ENCODE results near the gene RAPGEF6. TPM values are rescaled to one million over a fixed set of nuclear protein-coding genes. Genes with fewer than 3 reads are reported as not detected.
A peak's percentile ranks its signal among the peaks of the same experiment; 100 is the strongest.

The RAPGEF6 gene
- total and polyA plus RNA-seq, 8 donors = 18.2 to 23.7 (median 20.1) TPM

DNA sequence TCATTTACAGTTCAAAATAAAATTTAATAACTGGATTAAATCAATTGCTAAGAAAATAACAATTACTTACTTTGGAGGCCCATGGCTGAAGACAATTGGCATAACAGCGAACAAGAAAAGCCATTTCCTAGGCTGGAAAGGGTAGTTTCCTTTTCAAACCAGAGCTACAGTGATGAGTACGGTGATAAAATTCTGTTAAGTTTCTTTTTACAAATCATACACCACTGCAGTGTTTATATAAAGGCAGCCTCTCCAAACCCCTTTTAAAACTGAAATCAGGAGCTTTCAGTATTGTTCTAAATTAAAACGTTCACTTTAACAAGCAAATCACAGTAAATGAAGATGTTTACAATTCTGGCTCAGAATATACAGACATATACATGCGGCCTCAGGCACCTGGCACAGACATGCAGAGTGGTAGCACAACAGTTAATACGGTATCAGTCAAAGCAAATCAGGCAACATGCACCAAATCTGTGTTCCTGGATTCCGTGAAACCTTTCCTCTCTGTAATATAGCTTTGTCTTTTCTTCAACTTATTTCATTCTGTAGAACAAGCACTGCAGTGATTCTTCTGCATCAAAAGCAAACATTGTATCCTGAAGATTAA is 102.9 kb downstream of the RAPGEF6 start:
- Histone ChIP-seq H3K36me3 (no peaks in the 10 kb centered on the region), H3K27ac (peak overlapping the region; percentile 2 to 42), H3K9me3 (no peaks in the 10 kb centered on the region), H3K27me3 (no peaks in the 10 kb centered on the region), H3K4me1 (peaks cover 8 to 31% of the 10 kb centered on the region in 2 donors), H3K4me3 (no peak overlapping the region)
- ATAC-seq (no peak), DNase-seq (no peak)
- TF ChIP-seq, protein P1, sequence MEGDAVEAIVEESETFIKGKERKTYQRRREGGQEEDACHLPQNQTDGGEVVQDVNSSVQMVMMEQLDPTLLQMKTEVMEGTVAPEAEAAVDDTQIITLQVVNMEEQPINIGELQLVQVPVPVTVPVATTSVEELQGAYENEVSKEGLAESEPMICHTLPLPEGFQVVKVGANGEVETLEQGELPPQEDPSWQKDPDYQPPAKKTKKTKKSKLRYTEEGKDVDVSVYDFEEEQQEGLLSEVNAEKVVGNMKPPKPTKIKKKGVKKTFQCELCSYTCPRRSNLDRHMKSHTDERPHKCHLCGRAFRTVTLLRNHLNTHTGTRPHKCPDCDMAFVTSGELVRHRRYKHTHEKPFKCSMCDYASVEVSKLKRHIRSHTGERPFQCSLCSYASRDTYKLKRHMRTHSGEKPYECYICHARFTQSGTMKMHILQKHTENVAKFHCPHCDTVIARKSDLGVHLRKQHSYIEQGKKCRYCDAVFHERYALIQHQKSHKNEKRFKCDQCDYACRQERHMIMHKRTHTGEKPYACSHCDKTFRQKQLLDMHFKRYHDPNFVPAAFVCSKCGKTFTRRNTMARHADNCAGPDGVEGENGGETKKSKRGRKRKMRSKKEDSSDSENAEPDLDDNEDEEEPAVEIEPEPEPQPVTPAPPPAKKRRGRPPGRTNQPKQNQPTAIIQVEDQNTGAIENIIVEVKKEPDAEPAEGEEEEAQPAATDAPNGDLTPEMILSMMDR (IDR thresholded peaks at IDR 0.05) = no peak
- intact Hi-C loops (cut with DNase I) = no loop called here

DNA sequence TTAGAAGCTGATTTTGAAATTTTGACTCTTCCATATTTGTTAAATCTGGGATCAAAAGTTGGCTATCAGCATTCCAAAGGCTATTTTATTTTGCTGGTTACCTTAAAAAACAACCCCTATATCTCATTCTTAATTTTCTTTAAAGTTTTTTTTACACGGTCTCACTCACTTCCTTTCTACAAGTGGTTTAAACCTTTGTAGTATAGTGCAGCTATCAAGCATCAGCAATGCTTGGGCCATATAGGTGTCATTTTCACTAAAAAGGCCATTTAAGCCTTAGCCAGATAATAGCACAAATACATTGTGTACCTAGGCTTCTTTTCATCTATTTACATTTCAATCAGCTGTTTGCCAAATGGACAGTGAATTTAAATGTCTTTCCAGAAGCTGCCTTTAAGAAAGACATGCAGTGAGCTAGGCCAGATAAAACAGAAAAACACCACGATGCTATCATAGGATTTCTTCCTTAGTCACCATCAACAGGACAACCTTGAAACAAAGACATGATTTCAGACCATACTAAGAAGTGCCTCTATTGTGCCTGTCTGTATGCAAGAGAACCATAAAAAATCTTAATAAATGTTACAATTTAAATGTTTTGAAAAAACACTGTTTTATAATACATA is 104.2 kb downstream of the RAPGEF6 start:
- intact Hi-C loops (cut with DNase I) = no loop called here
- H3K4me1 ChIP-seq = peaks cover 8 to 30% of the 10 kb centered on the region in 2 donors
- no peak overlapping the region for H3K4me3 ChIP-seq
- DNase-seq (no peak), ATAC-seq (no peak)
- no peaks in the 10 kb centered on the region for H3K27me3 ChIP-seq
- TF ChIP-seq, protein P1 (IDR thresholded peaks at IDR 0.05) = no peak
- H3K9me3 ChIP-seq = no peaks in the 10 kb centered on the region
- H3K36me3 ChIP-seq = no peaks in the 10 kb centered on the region
- peak overlapping the region in 1 of 2 donors; percentile 4 for H3K27ac ChIP-seq

DNA sequence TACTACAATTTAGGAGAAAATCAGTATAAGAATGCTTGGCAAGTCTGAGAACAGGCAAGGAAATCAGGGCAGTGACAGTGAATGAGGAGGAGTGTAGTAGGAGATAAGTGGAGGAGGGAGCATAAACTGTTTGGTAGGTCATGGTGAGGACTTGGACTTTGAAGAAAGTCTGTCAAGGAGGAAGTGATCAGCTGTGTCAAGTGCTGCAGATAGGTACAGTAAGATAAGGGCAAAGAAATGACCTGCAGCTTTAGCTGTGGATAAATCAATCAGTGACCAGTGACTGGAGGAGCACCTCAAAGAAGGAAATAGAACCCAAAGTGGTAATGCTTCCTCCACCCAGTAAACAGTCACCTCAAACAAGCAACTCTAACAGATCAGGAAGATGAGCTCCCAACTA is 106.3 kb downstream of the RAPGEF6 start:
- Histone ChIP-seq H3K4me1 (peaks cover 8 to 33% of the 10 kb centered on the region in 2 donors), H3K27ac (no peak overlapping the region), H3K27me3 (no peaks in the 10 kb centered on the region), H3K4me3 (no peak overlapping the region), H3K36me3 (no peaks in the 10 kb centered on the region), H3K9me3 (no peaks in the 10 kb centered on the region)
- TF ChIP-seq, protein P1 (IDR thresholded peaks at IDR 0.05) = no peak
- intact Hi-C loops (cut with DNase I) = no loop called here
- DNase-seq (no peak), ATAC-seq (no peak)

DNA sequence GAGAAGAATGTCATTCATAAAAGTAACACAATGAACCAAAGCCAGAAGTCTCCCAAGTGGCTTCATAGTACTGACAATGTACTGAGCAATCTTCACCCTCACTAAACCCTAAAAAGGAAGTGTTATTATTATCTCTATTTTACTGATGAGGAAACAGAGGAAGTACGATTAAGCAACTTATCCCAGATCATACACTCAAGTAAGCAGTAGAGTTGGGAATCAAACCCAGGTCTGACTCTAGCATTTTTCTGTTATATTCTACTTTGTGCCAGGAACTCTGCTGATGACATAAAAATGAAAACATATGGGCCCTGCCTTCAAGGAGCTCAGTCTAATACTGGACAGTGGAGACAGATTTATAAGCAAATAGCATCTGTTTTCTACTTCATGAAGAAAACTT is 109.2 kb downstream of the RAPGEF6 start:
- peak overlapping the region in 1 of 2 donors; percentile 35 for H3K27ac ChIP-seq
- TF ChIP-seq, protein P1 (IDR thresholded peaks at IDR 0.05) = no peak

DNA sequence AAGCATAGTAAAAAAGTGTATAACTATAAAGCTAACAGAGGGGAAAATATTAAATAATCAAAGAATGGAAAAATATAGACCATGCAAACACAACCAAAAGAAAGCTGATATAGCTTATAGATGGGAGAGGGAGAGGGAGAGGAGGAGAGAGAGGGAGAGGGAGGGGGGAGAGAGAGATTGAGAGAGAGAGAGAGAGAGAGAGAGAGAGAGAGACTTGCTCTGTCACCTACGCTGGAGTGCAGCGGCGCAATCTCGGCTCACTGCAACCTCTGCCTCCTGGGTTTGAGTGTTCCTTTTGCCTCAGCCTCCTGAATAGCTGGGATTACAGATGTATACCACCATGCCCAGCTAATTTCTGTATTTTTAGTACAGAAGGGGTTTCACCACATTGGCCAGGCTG is 110.6 kb downstream of the RAPGEF6 start:
- no peak overlapping the region for H3K4me3 ChIP-seq
- intact Hi-C loops (cut with DNase I) = no loop called here
- no peaks in the 10 kb centered on the region for H3K27me3 ChIP-seq
- peaks cover 0 to 7% of the 10 kb centered on the region in 2 donors for H3K36me3 ChIP-seq
- TF ChIP-seq, protein P1 (IDR thresholded peaks at IDR 0.05) = no peak
- H3K9me3 ChIP-seq = no peaks in the 10 kb centered on the region
- DNase-seq (no peak), ATAC-seq (no peak)
- H3K27ac ChIP-seq = no peak overlapping the region
- peaks cover 0 to 18% of the 10 kb centered on the region in 2 donors for H3K4me1 ChIP-seq

More for the DNA sequence above, 109.2 kb downstream of the RAPGEF6 start:
- ATAC-seq = peak; percentile 33
- intact Hi-C loops (cut with DNase I) = no loop called here
- DNase-seq = no peak
- Histone ChIP-seq H3K4me3 (no peak overlapping the region), H3K27me3 (no peaks in the 10 kb centered on the region), H3K4me1 (peaks cover 0 to 18% of the 10 kb centered on the region in 2 donors), H3K9me3 (no peaks in the 10 kb centered on the region), H3K36me3 (no peaks in the 10 kb centered on the region)

All from left lung (tissue), 10 donors.